Cardiac fibroblast (primary cell): Measurements from ENCODE around the gene RIC8A.

Experiments
- DNase-seq, 2 donors: peaks; one replicate each; pipeline versions ENCODE4 v3.0.0 to v3.0.0-alpha.2; 2010; ENCODE audit warnings: low read depth in 2 of 2
- H3K4me3 ChIP-seq, 2 donors: replicated peaks in 1 of 2; 1 replicate in 1 of 2; 2 replicates in 1 of 2; pipeline ENCODE4 v1.5.1; 2011; ENCODE audit warnings: low read depth in 2 of 2, low read length in 2 of 2, mild to moderate bottlenecking in 2 of 2, moderate library complexity in 1 of 2
- CTCF ChIP-seq: IDR thresholded peaks from one replicate; pipeline ENCODE4 v1.5.1; 2011; ENCODE audit warnings: low read depth, mild to moderate bottlenecking, low read length, inconsistent platforms

Gene RIC8A

GRCh38 chr11:202490-202889, 5.0 kb upstream of the RIC8A start:
- TF ChIP-seq CTCF: no peak
- no peak overlapping the region for H3K4me3 ChIP-seq
- no peak for DNase-seq

GRCh38 chr11:203056-203944, 4.2 kb upstream of the RIC8A start:
- no peak overlapping the region for H3K4me3 ChIP-seq
- DNase-seq: no peak
- TF ChIP-seq CTCF: no peak

GRCh38 chr11:203945-204586, 3.4 kb upstream of the RIC8A start:
- TF ChIP-seq CTCF: no peak
- DNase-seq: no peak
- H3K4me3 ChIP-seq: no peak overlapping the region

- no peak for TF ChIP-seq CTCF
- DNase-seq: no peak
- H3K4me3 ChIP-seq: no peak overlapping the region
These were observed 2.9 kb upstream of the RIC8A start for GRCh38 chr11:204587-205109.

- H3K4me3 ChIP-seq: peak overlapping the region; percentile 8 to 97
- no peak for TF ChIP-seq CTCF
- DNase-seq: no peak
These were observed 2.1 kb upstream of the RIC8A start for GRCh38 chr11:205221-206001.

GRCh38 chr11:206002-206384, 1.5 kb upstream of the RIC8A start:
- H3K4me3 ChIP-seq: peak overlapping the region; percentile 97 to 98
- TF ChIP-seq CTCF: no peak
- DNase-seq: no peak
